ENCODE measurements around the gene KIF19. TPM values are rescaled to one million over a fixed set of nuclear protein-coding genes. Genes with fewer than 3 reads are reported as not detected.

The KIF19 gene
- total RNA-seq, 1 experiment from 2014 or later = 0.15 TPM

GRCh38 chr17:74394275-74394950, 68.4 kb downstream of the KIF19 start:
- no peak for ATAC-seq
- TF ChIP-seq REST (IDR thresholded peaks at IDR 0.05; ENCODE audit: low read depth) (no peak), EGR1 (IDR thresholded peaks at IDR 0.05; ENCODE audit: low read depth) (no peak), POLR2AphosphoS5 (IDR thresholded peaks at IDR 0.05; ENCODE audit: low read depth, low read length) (no peak), SIN3A (IDR thresholded peaks at IDR 0.05; ENCODE audit: low read depth) (no peak), CTCF (IDR thresholded peaks at IDR 0.05 in 2 of 3, conservative IDR thresholded peaks at IDR 0.05 in 1 of 3; ENCODE audit: borderline replicate concordance in 1 of 3, insufficient read depth in 1 of 3, low read depth in 2 of 3, low read length in 2 of 3) (no peak), EZH2 (IDR thresholded peaks at IDR 0.05) (no peak), JUND (IDR thresholded peaks at IDR 0.05) (no peak), RAD21 (IDR thresholded peaks at IDR 0.05; ENCODE audit: low read depth) (no peak), ATF3 (IDR thresholded peaks at IDR 0.05) (no peak), EZH2phosphoT487 (IDR thresholded peaks at IDR 0.05; ENCODE audit: borderline replicate concordance) (no peak), ZFX (IDR thresholded peaks at IDR 0.05) (no peak), ZNF274 (IDR thresholded peaks at IDR 0.05; ENCODE audit: low read depth, low read length) (no peak)
- TF ChIP-seq, protein P1, sequence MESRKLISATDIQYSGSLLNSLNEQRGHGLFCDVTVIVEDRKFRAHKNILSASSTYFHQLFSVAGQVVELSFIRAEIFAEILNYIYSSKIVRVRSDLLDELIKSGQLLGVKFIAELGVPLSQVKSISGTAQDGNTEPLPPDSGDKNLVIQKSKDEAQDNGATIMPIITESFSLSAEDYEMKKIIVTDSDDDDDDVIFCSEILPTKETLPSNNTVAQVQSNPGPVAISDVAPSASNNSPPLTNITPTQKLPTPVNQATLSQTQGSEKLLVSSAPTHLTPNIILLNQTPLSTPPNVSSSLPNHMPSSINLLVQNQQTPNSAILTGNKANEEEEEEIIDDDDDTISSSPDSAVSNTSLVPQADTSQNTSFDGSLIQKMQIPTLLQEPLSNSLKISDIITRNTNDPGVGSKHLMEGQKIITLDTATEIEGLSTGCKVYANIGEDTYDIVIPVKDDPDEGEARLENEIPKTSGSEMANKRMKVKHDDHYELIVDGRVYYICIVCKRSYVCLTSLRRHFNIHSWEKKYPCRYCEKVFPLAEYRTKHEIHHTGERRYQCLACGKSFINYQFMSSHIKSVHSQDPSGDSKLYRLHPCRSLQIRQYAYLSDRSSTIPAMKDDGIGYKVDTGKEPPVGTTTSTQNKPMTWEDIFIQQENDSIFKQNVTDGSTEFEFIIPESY (IDR thresholded peaks at IDR 0.05; ENCODE audit: extremely low read depth, insufficient replicate concordance, low read length) = no peak
- no TSS peak for BruUV-seq (replicated peaks)
- Histone ChIP-seq H3K9me2 (ENCODE audit: insufficient read depth) (no peaks in the 10 kb centered on the region), H3K4me3 (replicated peaks in 1 of 2; ENCODE audit: low read depth in 1 of 2, low read length in 2 of 2) (no peak overlapping the region), H4K20me1 (ENCODE audit: insufficient read depth) (no peaks in the 10 kb centered on the region), H3K27ac (ENCODE audit: low read depth, low read length) (no peak overlapping the region), H3K79me2 (ENCODE audit: insufficient read depth, low read length) (no peaks in the 10 kb centered on the region), H2AFZ (ENCODE audit: low read depth, low read length, poor library complexity, severe bottlenecking) (no peak overlapping the region), H3K9me3 (ENCODE audit: control insufficient read depth in 1 of 2, insufficient read depth in 1 of 2, low read depth in 1 of 2, low read length in 2 of 2) (no peaks in the 10 kb centered on the region), H3K4me1 (ENCODE audit: control insufficient read depth in 1 of 2, insufficient read depth in 2 of 2, low read length in 2 of 2) (peaks cover 0 to 6% of the 10 kb centered on the region in 2 experiments; a peak in 1 of 4 replicates), H3K4me2 (ENCODE audit: low read length) (no peak overlapping the region), H3K27me3 (ENCODE audit: insufficient read depth, low read length) (no peaks in the 10 kb centered on the region), H3K9ac (ENCODE audit: low read length) (no peak overlapping the region), H3K36me3 (ENCODE audit: control insufficient read depth in 1 of 2, insufficient read depth in 2 of 2, low read length in 2 of 2) (no peaks in the 10 kb centered on the region)
- ChIA-PET POLR2A (no interaction called here), CTCF (interaction anchor here (1.1 to 2.2 kb wide), 2 partner anchors 15 to 22 kb away, joined by 3 to 6 read pairs; no protein-coding TSS in a partner anchor), RAD21 (ENCODE audit: low non-redundant PET in 1 of 2, low total read pairs in 2 of 2, uncharacterized antibody in 2 of 2, unreplicated experiment in 2 of 2) (no interaction called here)
- no peak for DNase-seq (ENCODE audit: low read depth, low spot score)
- intact Hi-C loops (cut with micrococcal nuclease) = no loop called here
